GM19438 (cell line): ENCODE data around the gene FKBP1B.
"Not testable (repeated sequence)": the region's sequence is repeated elsewhere in the genome, so short reads cannot be mapped to it uniquely, and the experiment has no call there.

Experiments
- ATAC-seq: cut with Tn5 transposase; IDR thresholded peaks from one replicate; pipeline ENCODE4 v1.9.1; 2021; ENCODE audit warnings: low read depth; ENCODE audit not compliant: unreplicated experiment

Gene FKBP1B

GRCh38 chr2:24049485-24050021 is at the start of gene FKBP1B:
FKBP1B (plus strand) TSS chr2:24049741; CDS start chr2:24049850, 109 bp downstream.
- ATAC-seq: no peak

GRCh38 chr2:24007693-24008092 is 41.8 kb upstream of the FKBP1B start:
- ATAC-seq: no peak

- no peak for ATAC-seq
These were observed 40.7 kb upstream of the FKBP1B start for GRCh38 chr2:24008672-24009366.

GRCh38 chr2:24009367-24009679 is 40.2 kb upstream of the FKBP1B start:
- no peak for ATAC-seq

DNA sequence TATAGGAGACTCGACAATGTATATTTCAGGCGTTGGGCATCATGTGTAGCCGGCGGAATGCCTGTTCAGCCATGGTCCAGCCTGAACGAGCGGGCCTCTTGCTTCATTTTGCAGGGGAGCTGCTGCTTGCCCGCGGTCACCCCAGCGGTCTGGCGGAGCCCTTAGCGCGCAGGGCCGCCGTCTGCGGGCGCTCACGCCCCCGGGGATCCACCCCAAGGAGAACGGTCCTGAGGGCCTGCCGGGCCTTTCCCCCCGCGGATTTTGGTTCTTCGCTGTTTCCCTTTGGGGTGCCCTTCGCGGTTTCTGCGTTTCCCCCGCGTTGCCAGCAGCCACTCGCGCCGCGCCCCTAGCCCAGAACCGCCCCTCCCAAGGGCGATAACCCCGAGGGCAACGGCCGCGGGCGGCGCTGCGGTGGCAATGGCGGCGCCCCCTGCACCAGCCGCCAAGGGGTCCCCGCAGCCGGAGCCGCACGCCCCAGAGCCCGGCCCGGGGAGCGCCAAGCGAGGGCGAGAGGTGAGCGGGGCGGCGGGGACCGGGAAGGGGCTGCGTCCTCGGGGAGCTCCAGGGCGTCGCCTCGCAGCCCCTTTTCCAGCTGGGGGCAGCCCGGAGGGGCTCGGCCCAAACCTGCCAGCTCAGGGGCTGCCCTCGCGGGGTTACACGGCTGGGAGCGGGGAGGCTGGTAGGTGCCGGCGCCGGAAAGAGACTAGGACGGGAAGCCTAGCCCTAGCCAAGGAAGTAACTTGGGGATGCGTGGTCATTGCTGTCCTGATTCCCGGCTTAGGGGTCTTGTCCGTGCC is 39.7 kb upstream of the FKBP1B start, which contains the start of gene MFSD2B:
Gene MFSD2B, plus strand, starts transcription at position 406 of the 797 bp plus-strand sequence. Its CDS starts 12 bp downstream, at position 418.
- ATAC-seq: no peak

DNA sequence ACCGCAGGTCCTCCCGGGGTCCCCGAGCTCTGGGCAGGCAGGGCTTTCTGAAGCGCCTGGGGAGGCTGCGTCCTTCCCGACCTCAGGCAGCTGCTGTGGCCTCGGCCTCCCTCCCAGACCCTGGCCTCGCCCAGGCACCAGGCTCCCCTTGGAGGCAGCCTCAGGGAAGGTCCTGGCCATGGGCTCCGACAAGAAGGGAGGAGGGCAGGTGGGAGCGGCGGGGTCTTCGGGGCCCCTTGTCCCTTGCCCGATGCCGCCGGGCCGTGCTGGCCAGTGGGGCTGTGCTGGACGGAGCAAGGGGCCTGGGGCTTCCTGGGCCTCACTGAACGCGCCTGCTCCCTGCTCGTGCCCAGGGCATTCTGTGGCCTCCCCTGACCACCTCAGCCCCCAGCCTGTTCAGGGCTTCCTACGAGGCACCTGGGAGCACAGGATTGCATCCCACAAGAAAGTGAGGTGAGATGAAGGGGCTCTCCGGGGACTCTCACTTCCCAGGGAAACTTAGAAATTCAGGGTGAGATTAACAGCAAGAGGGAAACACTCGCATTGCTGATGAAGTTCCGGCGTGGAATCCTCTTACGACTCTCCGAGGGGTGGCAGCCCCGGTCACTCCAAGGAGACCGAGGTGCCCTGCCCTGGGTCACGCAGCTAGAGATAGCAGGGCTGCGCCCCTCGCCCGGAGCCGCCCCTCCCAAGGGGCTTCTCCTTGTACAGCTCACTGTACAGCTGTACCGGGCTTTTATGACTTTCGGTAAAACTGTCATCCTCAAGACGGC is 38.9 kb upstream of the FKBP1B start:
- no peak for ATAC-seq

DNA sequence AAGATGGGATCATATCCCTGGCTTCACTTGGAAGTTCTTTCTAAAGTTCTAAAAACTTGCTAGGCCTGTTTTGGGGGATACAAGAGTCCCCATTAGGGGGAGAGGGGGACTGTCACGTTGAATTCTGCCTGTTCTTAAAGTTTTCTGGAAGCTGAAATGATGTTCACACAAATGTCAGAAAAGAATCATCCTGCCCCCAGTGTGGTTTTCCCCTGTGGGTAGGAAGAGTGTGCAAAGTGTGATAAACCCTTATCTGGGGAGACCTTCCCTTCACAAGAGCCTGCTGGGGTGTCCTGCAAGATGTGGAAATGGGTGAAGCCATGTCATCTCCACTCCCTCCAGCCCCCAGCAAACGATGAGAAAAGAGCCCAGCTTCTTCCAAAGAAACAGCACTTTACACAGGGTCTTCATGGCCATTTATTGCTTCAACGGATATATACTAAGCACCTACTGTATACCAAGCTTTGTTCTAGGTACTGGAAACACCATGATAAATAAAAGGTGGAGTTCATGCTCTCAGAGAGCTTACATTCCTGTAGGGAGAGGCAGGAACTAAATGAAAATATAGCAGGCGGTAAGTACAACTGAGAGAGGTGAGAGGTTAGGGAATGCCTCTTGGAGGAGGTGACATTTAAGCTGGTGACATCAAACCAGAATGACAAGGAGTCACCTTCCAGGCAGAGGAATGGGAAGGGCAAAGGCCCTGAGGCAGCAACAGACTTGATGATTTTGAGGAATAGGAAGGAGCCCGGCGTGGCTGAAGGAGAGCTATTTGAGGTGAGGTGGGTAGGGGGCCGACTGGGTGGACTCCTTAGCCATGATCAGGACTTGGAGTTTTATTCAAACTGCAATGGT is 38.1 kb upstream of the FKBP1B start:
- no peak for ATAC-seq

- no peak for ATAC-seq
These were observed 36.9 kb upstream of the FKBP1B start for GRCh38 chr2:24012521-24013188.

GRCh38 chr2:24014902-24015301 is 34.6 kb upstream of the FKBP1B start:
- ATAC-seq: not testable (repeated sequence)

DNA sequence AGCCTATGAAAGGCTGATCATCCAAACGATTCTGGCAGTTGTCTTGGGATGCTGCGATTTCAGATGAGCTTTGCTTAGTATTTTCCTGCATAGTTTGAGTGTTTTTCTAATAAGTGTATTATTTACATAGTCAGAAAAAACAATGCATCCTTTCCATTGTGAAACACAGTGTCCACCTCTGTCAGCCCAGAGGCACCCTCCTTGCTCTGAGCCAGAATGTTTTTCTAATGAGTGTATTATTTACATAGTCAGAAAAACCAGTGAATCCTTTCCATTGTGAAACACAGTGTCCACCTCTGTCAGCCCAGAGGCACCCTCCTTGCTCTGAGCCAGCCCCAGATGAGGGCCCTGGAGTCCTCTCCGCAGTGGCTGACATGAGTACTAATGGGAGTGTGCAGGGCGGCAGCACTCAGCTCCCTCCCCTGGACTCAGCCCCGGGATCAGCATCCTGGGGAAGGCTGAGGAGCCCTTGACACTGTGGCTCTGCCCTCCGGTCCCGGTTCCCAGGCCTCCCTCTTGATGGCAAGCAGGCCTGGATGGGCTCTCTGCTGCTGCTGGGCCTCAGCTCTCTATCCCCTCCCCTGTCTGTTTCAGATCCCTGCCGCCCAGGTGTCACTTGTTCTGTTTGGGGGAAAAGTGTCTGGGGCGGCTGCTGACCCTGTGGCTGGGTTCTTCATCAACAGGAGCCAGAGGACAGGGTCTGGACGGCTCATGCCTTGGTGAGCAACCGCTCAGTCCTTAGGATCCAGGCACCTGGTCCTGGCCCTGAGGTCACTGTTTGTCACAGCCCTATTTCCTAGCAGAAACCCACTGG is 33.8 kb upstream of the FKBP1B start:
- no peak for ATAC-seq

DNA sequence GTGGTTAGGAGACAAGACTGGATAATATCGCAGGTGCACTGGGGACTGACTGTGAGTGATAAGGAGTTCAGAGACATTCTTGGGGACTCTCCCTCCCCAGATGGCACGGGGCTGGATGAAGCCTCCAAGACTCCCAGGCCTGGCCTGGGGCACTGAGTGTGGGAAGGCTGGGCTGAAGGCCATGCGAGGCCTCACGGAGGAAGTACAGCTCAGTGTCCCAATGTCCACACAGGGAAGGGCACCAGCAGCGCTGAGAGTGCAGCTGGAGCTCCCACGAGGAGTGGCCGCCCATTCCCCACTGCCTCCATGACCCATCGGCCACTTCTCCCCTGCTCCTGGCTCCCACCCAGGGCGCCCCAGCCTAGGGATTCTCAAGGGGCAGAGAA is 33.2 kb upstream of the FKBP1B start:
- ATAC-seq: no peak

GRCh38 chr2:24016853-24017703 is 32.5 kb upstream of the FKBP1B start:
- no peak for ATAC-seq

DNA sequence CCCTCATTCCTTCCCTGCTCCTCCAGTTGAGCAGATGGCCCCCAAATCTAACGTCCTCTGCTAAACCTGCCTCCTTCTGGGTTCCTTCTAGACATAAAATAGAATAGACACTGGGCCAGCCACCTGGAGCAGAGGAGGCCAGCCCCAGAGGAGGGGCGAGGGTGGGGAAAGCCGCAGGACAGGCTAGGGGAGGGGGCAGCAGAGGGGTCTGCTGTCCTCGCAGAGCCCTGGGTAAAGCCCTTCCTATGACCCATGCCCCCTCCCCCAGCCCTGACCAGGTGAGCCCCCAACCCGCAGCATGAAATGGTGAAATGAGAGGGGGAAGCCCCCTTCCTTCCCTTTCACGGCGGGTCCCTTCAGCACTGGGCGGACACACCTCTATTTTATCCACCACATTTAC is 31.8 kb upstream of the FKBP1B start:
- ATAC-seq: no peak

- no peak for ATAC-seq
These were observed 31.3 kb upstream of the FKBP1B start for GRCh38 chr2:24018241-24018640.

GRCh38 chr2:24019729-24020128 is 29.8 kb upstream of the FKBP1B start:
- ATAC-seq: no peak

- no peak for ATAC-seq
These were observed 29.3 kb upstream of the FKBP1B start for GRCh38 chr2:24020244-24020643.

GRCh38 chr2:24021122-24021998 is 28.2 kb upstream of the FKBP1B start:
- ATAC-seq: no peak
